H9 (cell line): ENCODE measurements around the gene PRTG. TPM values are rescaled to one million over a fixed set of nuclear protein-coding genes. Genes with fewer than 3 reads are reported as not detected.

Source experiments
- DNase-seq: peaks from one replicate; pipeline ENCODE4 v3.0.0-alpha.2; 2017
- H2AFZ ChIP-seq: one replicate; pipeline ENCODE4 v1.6.1; 2013; ENCODE audit warnings: mild to moderate bottlenecking, low read length, control low read depth, moderate library complexity
- H2AK5ac ChIP-seq: 2 replicates; pipeline ENCODE4 v1.6.1; 2013; ENCODE audit warnings: low read length, control low read depth, mixed read lengths; ENCODE audit not compliant: insufficient read length
- H2BK120ac ChIP-seq: one replicate; pipeline ENCODE4 v1.6.1; 2013; ENCODE audit warnings: low read depth, mild to moderate bottlenecking, low read length, control low read depth, inconsistent platforms; ENCODE audit not compliant: poor library complexity, severe bottlenecking
- H2BK12ac ChIP-seq: 2 replicates; pipeline ENCODE4 v1.6.1; 2013; ENCODE audit warnings: low read length, control low read depth, mixed read lengths, low read depth; ENCODE audit not compliant: insufficient read length
- H2BK15ac ChIP-seq: 2 replicates; pipeline ENCODE4 v1.6.1; 2013; ENCODE audit warnings: low read depth, low read length, control low read depth
- H2BK20ac ChIP-seq: one replicate; pipeline ENCODE4 v1.6.1; 2013; ENCODE audit warnings: low read depth, mild to moderate bottlenecking, low read length, control low read depth, inconsistent platforms; ENCODE audit not compliant: poor library complexity, severe bottlenecking
- H2BK5ac ChIP-seq: 2 replicates; pipeline ENCODE4 v1.6.1; 2013; ENCODE audit warnings: low read length, control low read depth, mixed read lengths; ENCODE audit not compliant: insufficient read length
- H3K14ac ChIP-seq: 2 replicates; pipeline ENCODE4 v1.6.1; 2013; ENCODE audit warnings: low read length, control low read depth; ENCODE audit not compliant: insufficient read depth
- H3K18ac ChIP-seq: 2 replicates; pipeline ENCODE4 v1.6.1; 2013; ENCODE audit warnings: low read depth, mild to moderate bottlenecking, mixed read lengths, low read length, control low read depth; ENCODE audit not compliant: insufficient read length
- H3K23ac ChIP-seq: 2 replicates; pipeline ENCODE4 v1.6.1; 2013; ENCODE audit warnings: low read length, control low read depth, mixed read lengths, low read depth; ENCODE audit not compliant: insufficient read length
- H3K23me2 ChIP-seq: 2 replicates; pipeline ENCODE4 v1.6.1; 2013; ENCODE audit warnings: low read depth, mild to moderate bottlenecking, mixed read lengths, low read length, control low read depth; ENCODE audit not compliant: insufficient read length, poor library complexity, severe bottlenecking
- H3K27ac ChIP-seq: 2 replicates; pipeline ENCODE4 v1.5.1; 2013; ENCODE audit warnings: low read length, control low read depth, mixed read lengths, low read depth; ENCODE audit not compliant: insufficient read length
- H3K27me3 ChIP-seq: 2 replicates; pipeline ENCODE4 v1.6.1; 2013; ENCODE audit warnings: low read length, control low read depth, inconsistent platforms; ENCODE audit not compliant: insufficient read depth
- H3K4ac ChIP-seq: 2 replicates; pipeline ENCODE4 v1.6.1; 2013; ENCODE audit warnings: low read depth, mild to moderate bottlenecking, control low read depth, inconsistent platforms, low read length, moderate library complexity
- H3K4me1 ChIP-seq: 2 replicates; pipeline ENCODE4 v1.6.1; 2013; ENCODE audit warnings: low read length, control low read depth, inconsistent platforms; ENCODE audit not compliant: insufficient read depth
- H3K4me2 ChIP-seq: 2 replicates; pipeline ENCODE4 v1.6.1; 2013; ENCODE audit warnings: low read length, control low read depth, mixed read lengths; ENCODE audit not compliant: insufficient read length, insufficient read depth
- H3K56ac ChIP-seq: 2 replicates; pipeline ENCODE4 v1.6.1; 2013; ENCODE audit warnings: low read depth, mild to moderate bottlenecking, mixed read lengths, low read length, control low read depth; ENCODE audit not compliant: insufficient read length
- H3K79me1 ChIP-seq: 2 replicates; pipeline ENCODE4 v1.6.1; 2013; ENCODE audit warnings: low read depth, mild to moderate bottlenecking, moderate library complexity, low read length, control low read depth, inconsistent platforms; ENCODE audit not compliant: insufficient read depth, poor library complexity, severe bottlenecking
- H3K79me2 ChIP-seq: 2 replicates; pipeline ENCODE4 v1.6.1; 2013; ENCODE audit warnings: low read length, control low read depth, inconsistent platforms; ENCODE audit not compliant: insufficient read depth
- H3K9ac ChIP-seq: 2 replicates; pipeline ENCODE4 v1.6.1; 2013; ENCODE audit warnings: low read length, control low read depth, mixed read lengths; ENCODE audit not compliant: insufficient read length; ENCODE audit errors: extremely low read depth
- H3K9me3 ChIP-seq: one replicate; pipeline ENCODE4 v1.6.1; 2013; ENCODE audit warnings: low read depth, low read length, inconsistent platforms; ENCODE audit not compliant: control insufficient read depth
- H3T11ph ChIP-seq: one replicate; pipeline ENCODE4 v1.6.1; 2013; ENCODE audit warnings: mild to moderate bottlenecking, low read length, control low read depth, inconsistent platforms
- H4K20me1 ChIP-seq: one replicate; pipeline ENCODE4 v1.6.1; 2013; ENCODE audit not compliant: control insufficient read depth, insufficient read length, insufficient read depth
- H4K5ac ChIP-seq: 2 replicates; pipeline ENCODE4 v1.6.1; 2013; ENCODE audit warnings: low read depth, mild to moderate bottlenecking, mixed read lengths, low read length, control low read depth; ENCODE audit not compliant: insufficient read length
- H4K8ac ChIP-seq: replicated peaks from 2 replicates; pipeline ENCODE4 v1.6.1; 2013; ENCODE audit warnings: low read length, control low read depth, mixed read lengths, low read depth; ENCODE audit not compliant: insufficient read length
- H4K91ac ChIP-seq: 2 replicates; pipeline ENCODE4 v1.6.1; 2013; ENCODE audit warnings: low read depth, mild to moderate bottlenecking, moderate library complexity, mixed read lengths, low read length, control low read depth; ENCODE audit not compliant: insufficient read length
- H3K27ac Mint-ChIP-seq, 3 experiments: 2 replicates in 2 of 3; 3 replicates in 1 of 3; pipeline ENCODE4 v1.8.0; 2020 to 2021; ENCODE audit warnings: mixed read lengths in 3 of 3, mild to moderate bottlenecking in 1 of 3, moderate library complexity in 1 of 3
- H3K27me3 Mint-ChIP-seq: 2 replicates; pipeline ENCODE4 v1.8.0; 2021; ENCODE audit warnings: low read depth, mild to moderate bottlenecking, moderate library complexity, mixed read lengths
- H3K36me3 Mint-ChIP-seq, 3 experiments: 2 replicates in 2 of 3; 3 replicates in 1 of 3; pipeline ENCODE4 v1.8.0; 2020 to 2021; ENCODE audit warnings: low read depth in 3 of 3, mixed read lengths in 3 of 3; ENCODE audit not compliant: insufficient read depth in 1 of 3
- H3K4me1 Mint-ChIP-seq, 2 experiments: 2 replicates each; pipeline ENCODE4 v1.8.0; 2020; ENCODE audit warnings: mixed read lengths in 2 of 2
- H3K4me3 Mint-ChIP-seq, 2 experiments: 2 replicates in 1 of 2; 3 replicates in 1 of 2; pipeline ENCODE4 v1.8.0; 2020 to 2021; ENCODE audit warnings: mild to moderate bottlenecking in 2 of 2, mixed read lengths in 2 of 2, moderate library complexity in 1 of 2
- H3K9me3 Mint-ChIP-seq, 2 experiments: 2 replicates in 1 of 2; 3 replicates in 1 of 2; pipeline ENCODE4 v1.8.0; 2020; ENCODE audit warnings: mild to moderate bottlenecking in 2 of 2, mixed read lengths in 2 of 2, moderate library complexity in 1 of 2
- WGBS: extraction: QIAGEN DNeasy Blood & Tissue Kit; methylation state at CpG from one replicate; pipeline ENCODE4 v1.1.7; 2013; ENCODE audit warnings: missing lambda C conversion rate, low lambda C conversion rate, mixed read lengths; ENCODE audit not compliant: insufficient read length; ENCODE audit errors: extremely low coverage; 5-methylcytosine and 5-hydroxymethylcytosine counted together
- total RNA-seq: library from RNA; stranded (reverse); gene quantifications from 2 replicates; pipeline ENCODE4 v1.2.1, GENCODE V29; 2021
- TF ChIP-seq, protein P1 (sequence below): fragments of 200-600 bp; sonication (generic); conservative IDR thresholded peaks from 3 replicates; pipeline ENCODE4 v1.8.0; 2021; ENCODE audit warnings: antibody characterized with exemption, mild to moderate bottlenecking

The PRTG gene
- total RNA-seq, 1 experiment from 2014 or later: 5.7 TPM

DNA sequence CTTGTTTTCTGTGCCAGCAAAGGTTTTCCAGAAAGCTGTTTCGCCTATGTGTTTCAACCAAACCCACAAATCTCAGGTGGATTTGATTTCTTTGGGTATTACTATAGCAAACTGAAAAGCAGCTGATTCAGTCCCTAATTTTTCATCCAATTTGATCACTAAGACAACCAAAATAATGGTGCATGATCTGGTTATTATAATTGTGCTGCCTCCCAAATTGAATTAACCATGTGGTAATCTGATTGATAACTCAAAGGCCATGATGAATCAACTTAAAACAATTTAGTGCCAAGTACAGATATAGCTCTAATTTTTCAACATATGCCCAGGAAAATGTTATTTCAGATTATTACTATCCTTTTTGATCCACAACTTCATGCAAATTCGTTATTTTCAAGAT is 30.6 kb downstream of the PRTG start:
- no peak overlapping the region for H3K14ac ChIP-seq
- no peaks in the 10 kb centered on the region for H3K9me3 ChIP-seq
- H2BK120ac ChIP-seq: no peak overlapping the region
- no peak overlapping the region for H3K56ac ChIP-seq
- H3K4me3 Mint-ChIP-seq: no peak overlapping the region
- no peak overlapping the region for H2BK15ac ChIP-seq
- H3K27me3 ChIP-seq: no peaks in the 10 kb centered on the region
- H2BK12ac ChIP-seq: no peak overlapping the region
- no peak overlapping the region for H3K18ac ChIP-seq
- TF ChIP-seq, protein P1, sequence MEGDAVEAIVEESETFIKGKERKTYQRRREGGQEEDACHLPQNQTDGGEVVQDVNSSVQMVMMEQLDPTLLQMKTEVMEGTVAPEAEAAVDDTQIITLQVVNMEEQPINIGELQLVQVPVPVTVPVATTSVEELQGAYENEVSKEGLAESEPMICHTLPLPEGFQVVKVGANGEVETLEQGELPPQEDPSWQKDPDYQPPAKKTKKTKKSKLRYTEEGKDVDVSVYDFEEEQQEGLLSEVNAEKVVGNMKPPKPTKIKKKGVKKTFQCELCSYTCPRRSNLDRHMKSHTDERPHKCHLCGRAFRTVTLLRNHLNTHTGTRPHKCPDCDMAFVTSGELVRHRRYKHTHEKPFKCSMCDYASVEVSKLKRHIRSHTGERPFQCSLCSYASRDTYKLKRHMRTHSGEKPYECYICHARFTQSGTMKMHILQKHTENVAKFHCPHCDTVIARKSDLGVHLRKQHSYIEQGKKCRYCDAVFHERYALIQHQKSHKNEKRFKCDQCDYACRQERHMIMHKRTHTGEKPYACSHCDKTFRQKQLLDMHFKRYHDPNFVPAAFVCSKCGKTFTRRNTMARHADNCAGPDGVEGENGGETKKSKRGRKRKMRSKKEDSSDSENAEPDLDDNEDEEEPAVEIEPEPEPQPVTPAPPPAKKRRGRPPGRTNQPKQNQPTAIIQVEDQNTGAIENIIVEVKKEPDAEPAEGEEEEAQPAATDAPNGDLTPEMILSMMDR: no peak
- no peak overlapping the region for H3K23ac ChIP-seq
- DNase-seq: no peak
- no peak overlapping the region for H2AK5ac ChIP-seq
- no peak overlapping the region for H2AFZ ChIP-seq
- H3T11ph ChIP-seq: no peak overlapping the region
- no peak overlapping the region for H4K91ac ChIP-seq
- no peak overlapping the region for H2BK5ac ChIP-seq
- H3K9me3 Mint-ChIP-seq: peaks cover 3% of the 10 kb centered on the region in 2 experiments; a peak in 4 of 5 replicates
- no peaks in the 10 kb centered on the region for H4K20me1 ChIP-seq
- H4K8ac ChIP-seq: no peak overlapping the region
- no peaks in the 10 kb centered on the region for H3K4me1 ChIP-seq
- no peaks in the 10 kb centered on the region for H3K79me2 ChIP-seq
- no peaks in the 10 kb centered on the region for H3K79me1 ChIP-seq
- H3K27me3 Mint-ChIP-seq: peaks cover 71% of the 10 kb centered on the region
- H3K27ac ChIP-seq: no peak overlapping the region
- H3K9ac ChIP-seq: no peak overlapping the region
- no peak overlapping the region for H3K27ac Mint-ChIP-seq
- H3K23me2 ChIP-seq: no peaks in the 10 kb centered on the region
- H3K36me3 Mint-ChIP-seq: peaks cover 0 to 4% (median 2%) of the 10 kb centered on the region in 3 experiments; a peak in 3 of 7 replicates
- peaks cover 15 to 16% of the 10 kb centered on the region in 2 experiments for H3K4me1 Mint-ChIP-seq
- H4K5ac ChIP-seq: no peak overlapping the region
- H3K4me2 ChIP-seq: no peak overlapping the region
- no CpG with 5 or more reads among the region's 2 CpGs for WGBS
- no peak overlapping the region for H3K4ac ChIP-seq
- H2BK20ac ChIP-seq: no peak overlapping the region
